Uterus (tissue), 4 donors: ENCODE results near the gene VIPR1. TPM values are rescaled to one million over a fixed set of nuclear protein-coding genes. Genes with fewer than 3 reads are reported as not detected.
A peak's percentile ranks its signal among the peaks of the same experiment; 100 is the strongest.

Source experiments
- DNase-seq, 2 donors: peaks; one replicate each; pipeline ENCODE4 v3.0.0-alpha.2; 2019 to 2020
- H3K27ac ChIP-seq, 2 donors: fragments of 200-600 bp; sonication (generic); 1 replicate in 1 of 2; 2 replicates in 1 of 2; pipeline ENCODE4 v1.5.1; 2016 to 2018
- H3K27me3 ChIP-seq, 2 donors: fragments of 200-600 bp; sonication (generic); one replicate each; pipeline ENCODE4 v1.5.1; 2018 to 2019; ENCODE audit warnings: control low read depth in 1 of 2
- H3K36me3 ChIP-seq, 2 donors: fragments of 200-600 bp; sonication (generic); one replicate each; pipeline ENCODE4 v1.5.1; 2019; ENCODE audit warnings: control low read depth in 1 of 2
- H3K4me1 ChIP-seq, 2 donors: fragments of 200-600 bp; sonication (generic); one replicate each; pipeline ENCODE4 v1.5.1; 2018 to 2019; ENCODE audit warnings: control low read depth in 1 of 2
- H3K4me3 ChIP-seq, 2 donors: fragments of 200-600 bp; sonication (generic); 1 replicate in 1 of 2; 2 replicates in 1 of 2; pipeline ENCODE4 v1.5.1; 2018 to 2019; ENCODE audit warnings: mild to moderate bottlenecking in 1 of 2
- H3K9me3 ChIP-seq, 2 donors: fragments of 200-600 bp; sonication (generic); one replicate each; pipeline ENCODE4 v1.5.1; 2019; ENCODE audit warnings: control low read depth in 1 of 2
- POLR2A ChIP-seq, 2 donors: fragments of 450-650 bp; IDR thresholded peaks; one replicate each; pipeline ENCODE4 v1.6.1; 2016; ENCODE audit warnings: antibody characterized with exemption in 2 of 2, mild to moderate bottlenecking in 1 of 2, moderate library complexity in 1 of 2
- intact Hi-C: fragments of 100-400 bp; cut with DNase I; formaldehyde crosslinking; loops from one replicate; pipeline ENCODE4 v1.15.1; 2023; ENCODE audit warnings: low total_unique reads
- total RNA-seq, 4 donors: library from RNA; depleted of rRNA in 3 of 4; stranded (reverse); fragments of >200 nt in 3 of 4; gene quantifications; one replicate each; pipeline versions ENCODE4 v1.1.0 to v1.2.4, GENCODE V29; 2014 to 2023
- TF ChIP-seq, protein P1 (sequence below), 4 experiments: fragments of 200-600 bp in 2 of 4; fragments of 450-650 bp in 2 of 4; sonication (generic) in 2 of 4; IDR thresholded peaks; one replicate each; pipeline ENCODE4 v1.5.1; 2016 to 2019; ENCODE audit warnings: antibody characterized with exemption in 4 of 4, mild to moderate bottlenecking in 2 of 4, moderate library complexity in 1 of 4
- donor health status: DM: yes; HTN: yes; CAD: no.

VIPR1 gene
- total RNA-seq, 4 donors from 2014 or later = 0.26 to 1.5 (median 0.99) TPM

GRCh38 chr3:42533161-42533897, 30.9 kb downstream of the VIPR1 start:
- H3K4me1 ChIP-seq = no peaks in the 10 kb centered on the region
- no peak overlapping the region for H3K27ac ChIP-seq
- no peak for DNase-seq
- intact Hi-C loops = no loop called here
- H3K4me3 ChIP-seq = no peak overlapping the region
- no peaks in the 10 kb centered on the region for H3K36me3 ChIP-seq
- no peaks in the 10 kb centered on the region for H3K27me3 ChIP-seq
- TF ChIP-seq, protein P1, sequence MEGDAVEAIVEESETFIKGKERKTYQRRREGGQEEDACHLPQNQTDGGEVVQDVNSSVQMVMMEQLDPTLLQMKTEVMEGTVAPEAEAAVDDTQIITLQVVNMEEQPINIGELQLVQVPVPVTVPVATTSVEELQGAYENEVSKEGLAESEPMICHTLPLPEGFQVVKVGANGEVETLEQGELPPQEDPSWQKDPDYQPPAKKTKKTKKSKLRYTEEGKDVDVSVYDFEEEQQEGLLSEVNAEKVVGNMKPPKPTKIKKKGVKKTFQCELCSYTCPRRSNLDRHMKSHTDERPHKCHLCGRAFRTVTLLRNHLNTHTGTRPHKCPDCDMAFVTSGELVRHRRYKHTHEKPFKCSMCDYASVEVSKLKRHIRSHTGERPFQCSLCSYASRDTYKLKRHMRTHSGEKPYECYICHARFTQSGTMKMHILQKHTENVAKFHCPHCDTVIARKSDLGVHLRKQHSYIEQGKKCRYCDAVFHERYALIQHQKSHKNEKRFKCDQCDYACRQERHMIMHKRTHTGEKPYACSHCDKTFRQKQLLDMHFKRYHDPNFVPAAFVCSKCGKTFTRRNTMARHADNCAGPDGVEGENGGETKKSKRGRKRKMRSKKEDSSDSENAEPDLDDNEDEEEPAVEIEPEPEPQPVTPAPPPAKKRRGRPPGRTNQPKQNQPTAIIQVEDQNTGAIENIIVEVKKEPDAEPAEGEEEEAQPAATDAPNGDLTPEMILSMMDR (IDR thresholded peaks at IDR 0.05) = no peak
- TF ChIP-seq POLR2A (IDR thresholded peaks at IDR 0.05) = no peak
- H3K9me3 ChIP-seq = no peaks in the 10 kb centered on the region

DNA sequence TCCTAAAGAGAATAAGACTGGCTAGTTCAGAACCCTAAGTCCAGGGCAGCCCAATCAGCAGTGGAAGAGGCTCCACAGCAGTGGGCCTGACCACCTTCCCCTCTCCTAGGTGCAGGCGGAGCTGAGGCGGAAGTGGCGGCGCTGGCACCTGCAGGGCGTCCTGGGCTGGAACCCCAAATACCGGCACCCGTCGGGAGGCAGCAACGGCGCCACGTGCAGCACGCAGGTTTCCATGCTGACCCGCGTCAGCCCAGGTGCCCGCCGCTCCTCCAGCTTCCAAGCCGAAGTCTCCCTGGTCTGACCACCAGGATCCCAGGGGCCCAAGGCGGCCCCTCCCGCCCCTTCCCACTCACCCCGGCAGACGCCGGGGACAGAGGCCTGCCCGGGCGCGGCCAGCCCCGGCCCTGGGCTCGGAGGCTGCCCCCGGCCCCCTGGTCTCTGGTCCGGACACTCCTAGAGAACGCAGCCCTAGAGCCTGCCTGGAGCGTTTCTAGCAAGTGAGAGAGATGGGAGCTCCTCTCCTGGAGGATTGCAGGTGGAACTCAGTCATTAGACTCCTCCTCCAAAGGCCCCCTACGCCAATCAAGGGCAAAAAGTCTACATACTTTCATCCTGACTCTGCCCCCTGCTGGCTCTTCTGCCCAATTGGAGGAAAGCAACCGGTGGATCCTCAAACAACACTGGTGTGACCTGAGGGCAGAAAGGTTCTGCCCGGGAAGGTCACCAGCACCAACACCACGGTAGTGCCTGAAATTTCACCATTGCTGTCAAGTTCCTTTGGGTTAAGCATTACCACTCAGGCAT, 33.7 kb downstream of the VIPR1 start:
- no peak for DNase-seq
- Histone ChIP-seq H3K9me3 (no peaks in the 10 kb centered on the region), H3K27ac (no peak overlapping the region), H3K27me3 (no peaks in the 10 kb centered on the region), H3K4me3 (no peak overlapping the region), H3K36me3 (no peaks in the 10 kb centered on the region), H3K4me1 (no peaks in the 10 kb centered on the region)
- intact Hi-C loops = no loop called here
- TF ChIP-seq, protein P1 (IDR thresholded peaks at IDR 0.05) = no peak
- no peak for TF ChIP-seq POLR2A (IDR thresholded peaks at IDR 0.05)

DNA sequence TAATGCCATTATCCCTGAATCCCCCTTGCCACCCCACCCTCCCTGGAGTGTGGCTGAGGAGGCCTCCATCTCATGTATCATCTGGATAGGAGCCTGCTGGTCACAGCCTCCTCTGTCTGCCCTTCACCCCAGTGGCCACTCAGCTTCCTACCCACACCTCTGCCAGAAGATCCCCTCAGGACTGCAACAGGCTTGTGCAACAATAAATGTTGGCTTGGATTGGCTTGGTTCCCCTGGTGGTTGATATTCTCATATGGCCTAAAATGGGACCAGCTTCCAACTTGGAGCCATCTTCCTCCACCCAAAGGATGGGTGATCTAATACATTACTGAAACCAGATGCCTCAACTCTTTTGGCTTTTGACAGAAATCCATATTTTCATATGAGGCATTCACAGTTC, 34.9 kb downstream of the VIPR1 start:
- TF ChIP-seq POLR2A (IDR thresholded peaks at IDR 0.05) = no peak
- TF ChIP-seq, protein P1 (IDR thresholded peaks at IDR 0.05) = no peak
- no peaks in the 10 kb centered on the region for H3K4me1 ChIP-seq

GRCh38 chr3:42539871-42540714, 37.6 kb downstream of the VIPR1 start:
- intact Hi-C loops = no loop called here

More for the DNA sequence above, 34.9 kb downstream of the VIPR1 start:
- no peak overlapping the region for H3K4me3 ChIP-seq
- H3K9me3 ChIP-seq = no peaks in the 10 kb centered on the region
- no peaks in the 10 kb centered on the region for H3K27me3 ChIP-seq
- intact Hi-C loops = no loop called here
- no peaks in the 10 kb centered on the region for H3K36me3 ChIP-seq
- no peak overlapping the region for H3K27ac ChIP-seq
- DNase-seq = no peak

More at GRCh38 chr3:42539871-42540714, 37.6 kb downstream of the VIPR1 start:
- no peak for DNase-seq
- no peak overlapping the region for H3K4me3 ChIP-seq
- H3K4me1 ChIP-seq = no peaks in the 10 kb centered on the region
- no peak for TF ChIP-seq POLR2A (IDR thresholded peaks at IDR 0.05)
- TF ChIP-seq, protein P1 (IDR thresholded peaks at IDR 0.05) = peak; percentile 25 to 51 (median 34)
- H3K9me3 ChIP-seq = no peaks in the 10 kb centered on the region
- no peaks in the 10 kb centered on the region for H3K27me3 ChIP-seq
- H3K27ac ChIP-seq = no peak overlapping the region
- no peaks in the 10 kb centered on the region for H3K36me3 ChIP-seq
